Hepatocyte (in vitro differentiated cells): ENCODE results near the gene ACAT2.

ENCODE experiments used
- EZH2 ChIP-seq: fragments of 200-600 bp; sonication (generic); IDR thresholded peaks from 2 replicates; pipeline ENCODE4 v1.6.1; 2016; ENCODE audit warnings: antibody characterized with exemption, mild to moderate bottlenecking, borderline replicate concordance
- EZH2phosphoT487 ChIP-seq: fragments of 200-600 bp; sonication (generic); IDR thresholded peaks from one replicate; pipeline ENCODE4 v1.6.1; 2018; ENCODE audit warnings: antibody characterized with exemption, mild to moderate bottlenecking, low read depth, moderate library complexity; ENCODE audit not compliant: unreplicated experiment, severe bottlenecking
- TF ChIP-seq, protein P1 (sequence below): fragments of 200-600 bp; sonication (generic); IDR thresholded peaks from 2 replicates; pipeline ENCODE4 v1.5.1; 2016; ENCODE audit warnings: antibody characterized with exemption, mild to moderate bottlenecking; ENCODE audit not compliant: poor library complexity

DNA sequence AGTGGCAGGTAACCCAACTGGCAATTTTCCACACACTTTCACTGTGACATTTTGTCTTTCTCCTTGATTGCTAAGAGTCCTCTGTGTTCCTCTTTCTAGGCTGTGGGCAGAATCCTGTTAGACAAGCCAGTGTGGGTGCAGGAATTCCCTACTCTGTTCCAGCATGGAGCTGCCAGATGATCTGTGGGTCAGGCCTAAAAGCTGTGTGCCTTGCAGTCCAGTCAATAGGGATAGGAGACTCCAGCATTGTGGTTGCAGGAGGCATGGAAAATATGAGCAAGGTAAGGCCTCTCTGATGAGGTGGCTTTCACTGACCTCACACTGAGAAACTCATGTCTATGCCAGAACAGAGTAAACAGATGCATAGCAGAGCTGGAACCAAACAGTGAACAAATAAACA is 5.1 kb downstream of the ACAT2 start:
- TF ChIP-seq, protein P1, sequence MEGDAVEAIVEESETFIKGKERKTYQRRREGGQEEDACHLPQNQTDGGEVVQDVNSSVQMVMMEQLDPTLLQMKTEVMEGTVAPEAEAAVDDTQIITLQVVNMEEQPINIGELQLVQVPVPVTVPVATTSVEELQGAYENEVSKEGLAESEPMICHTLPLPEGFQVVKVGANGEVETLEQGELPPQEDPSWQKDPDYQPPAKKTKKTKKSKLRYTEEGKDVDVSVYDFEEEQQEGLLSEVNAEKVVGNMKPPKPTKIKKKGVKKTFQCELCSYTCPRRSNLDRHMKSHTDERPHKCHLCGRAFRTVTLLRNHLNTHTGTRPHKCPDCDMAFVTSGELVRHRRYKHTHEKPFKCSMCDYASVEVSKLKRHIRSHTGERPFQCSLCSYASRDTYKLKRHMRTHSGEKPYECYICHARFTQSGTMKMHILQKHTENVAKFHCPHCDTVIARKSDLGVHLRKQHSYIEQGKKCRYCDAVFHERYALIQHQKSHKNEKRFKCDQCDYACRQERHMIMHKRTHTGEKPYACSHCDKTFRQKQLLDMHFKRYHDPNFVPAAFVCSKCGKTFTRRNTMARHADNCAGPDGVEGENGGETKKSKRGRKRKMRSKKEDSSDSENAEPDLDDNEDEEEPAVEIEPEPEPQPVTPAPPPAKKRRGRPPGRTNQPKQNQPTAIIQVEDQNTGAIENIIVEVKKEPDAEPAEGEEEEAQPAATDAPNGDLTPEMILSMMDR: no peak
- TF ChIP-seq EZH2 (no peak), EZH2phosphoT487 (no peak)
